NCI-H748 treated with DMSO at 0.1 percent for 48 hours (cell line): ENCODE results near the gene SCFD2.

Experiments used
- DNase-seq: peaks from one replicate; lab custom pipeline; 2025; lab: John Stamatoyannopoulos, UW

SCFD2 gene

DNA sequence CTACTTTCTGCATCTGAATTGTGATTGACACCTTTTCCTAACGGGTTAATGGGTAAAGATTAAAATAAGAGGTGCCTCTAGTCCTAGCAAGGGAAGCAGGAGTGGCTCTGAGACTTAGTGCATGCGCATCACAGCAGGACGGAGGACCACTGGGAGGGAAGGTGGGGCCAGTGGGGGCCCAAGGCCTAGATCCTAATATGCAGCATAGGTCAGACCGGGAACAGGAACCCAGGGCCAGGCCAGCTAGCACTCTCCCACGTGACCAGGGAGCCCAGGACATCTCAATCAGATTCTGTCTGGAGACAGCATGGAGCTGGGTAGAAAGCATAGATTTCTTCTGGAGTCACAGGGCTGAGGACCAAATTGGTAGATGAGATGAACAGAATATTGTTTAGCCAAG lies 448.0 kb downstream of the SCFD2 start:
- no peak for DNase-seq

DNA sequence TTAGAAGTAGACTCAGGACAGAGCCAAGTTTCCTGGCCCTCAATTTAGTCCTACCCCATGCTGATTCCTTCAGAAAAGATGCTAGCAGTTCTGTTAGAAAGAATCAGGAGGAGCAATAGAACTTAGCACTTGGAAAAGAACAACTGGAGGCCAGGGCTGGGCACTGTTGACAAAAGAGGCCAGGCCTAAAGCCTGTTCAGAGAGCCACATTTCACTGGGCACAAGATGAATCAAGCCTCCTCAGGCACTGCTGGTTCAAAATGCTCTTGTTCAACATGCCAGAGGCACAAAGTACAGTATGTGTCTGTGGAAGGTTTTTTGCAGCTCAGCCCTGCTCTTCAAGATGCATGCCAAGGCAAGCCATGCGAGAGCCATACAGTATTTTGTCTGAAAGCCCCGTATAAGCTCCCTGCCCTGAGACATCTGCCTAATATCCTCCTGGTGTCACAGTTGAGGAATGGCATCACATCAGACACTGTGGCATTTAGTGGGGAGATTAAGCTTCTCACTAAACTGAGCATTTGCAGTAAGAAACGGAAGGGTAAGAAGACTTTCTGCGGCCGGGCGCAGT lies 450.0 kb downstream of the SCFD2 start:
- no peak for DNase-seq

DNA sequence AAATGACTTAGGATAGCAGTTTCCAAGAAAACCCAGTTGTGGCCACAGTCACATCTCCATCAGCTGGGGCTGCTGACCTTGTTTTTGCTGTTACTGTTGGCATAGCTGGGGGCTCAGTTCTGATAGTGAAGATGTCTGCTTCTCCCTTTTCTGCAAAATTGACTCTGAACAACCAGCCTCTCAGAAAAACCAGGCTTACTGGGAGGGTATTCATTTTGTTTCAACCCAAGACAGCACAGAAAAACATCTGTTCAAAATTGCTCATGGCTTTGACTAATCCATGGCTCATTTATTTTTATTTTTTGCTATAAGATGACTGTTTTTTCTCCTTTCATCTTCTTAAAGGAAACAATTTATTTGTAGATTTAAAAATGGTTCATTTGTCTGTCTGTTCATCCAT lies 450.7 kb downstream of the SCFD2 start:
- DNase-seq = no peak

DNA sequence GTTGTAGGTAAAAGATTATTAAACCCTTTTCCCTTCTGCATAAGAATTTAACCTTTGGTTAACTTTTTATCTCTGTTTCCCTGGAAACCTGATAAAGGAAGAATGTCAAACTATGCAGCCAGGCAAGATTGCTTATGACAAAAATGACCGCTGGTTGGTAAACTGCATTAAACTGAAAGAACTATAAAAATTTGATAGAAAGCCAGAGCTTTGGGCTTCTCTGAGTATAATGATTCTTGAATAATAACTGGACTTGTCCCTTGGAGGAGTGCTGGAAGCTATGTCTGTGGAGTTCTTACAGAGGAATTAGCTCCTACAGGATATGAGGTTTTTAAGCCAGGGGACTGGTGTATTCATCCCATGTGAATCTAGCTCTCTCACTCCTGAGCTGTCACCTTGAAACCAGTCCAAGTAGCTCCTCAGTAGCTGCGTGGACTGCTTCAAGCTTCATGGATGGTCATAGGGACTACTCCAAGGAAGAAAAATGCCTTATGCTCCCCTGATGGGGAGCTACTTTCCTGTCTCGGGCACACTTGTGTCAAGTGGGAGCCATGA lies 451.7 kb downstream of the SCFD2 start:
- no peak for DNase-seq

- DNase-seq = no peak
Observed at GRCh38 chr4:52912608-52913007, 453.3 kb downstream of the SCFD2 start.

DNA sequence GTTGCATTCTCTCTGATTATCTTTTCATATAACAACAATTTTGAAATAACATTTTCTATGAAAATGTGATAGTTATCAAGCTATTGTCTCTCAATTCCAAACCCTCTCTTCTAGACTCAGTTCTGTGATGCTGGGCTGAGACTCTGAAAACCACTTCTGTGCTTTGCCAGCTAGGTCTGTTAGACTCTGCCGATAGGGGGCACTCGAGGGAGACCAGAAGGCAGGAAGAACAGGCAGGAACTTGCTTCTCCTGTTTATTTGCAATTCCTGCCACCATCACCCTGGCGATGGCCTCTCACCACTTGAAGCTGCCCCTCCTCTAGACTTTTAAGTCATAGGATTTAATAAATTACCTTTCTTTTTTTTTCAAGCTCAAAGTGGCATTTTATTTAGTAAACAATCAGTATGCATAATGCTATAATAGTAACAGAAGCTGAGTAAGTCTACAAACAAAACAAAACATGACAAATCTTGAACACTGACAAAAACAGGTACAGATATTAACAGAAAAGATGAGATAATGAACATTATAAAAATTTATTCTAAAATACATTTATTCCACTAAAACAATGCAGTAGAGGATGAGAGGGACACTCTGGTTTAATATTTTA lies 454.1 kb downstream of the SCFD2 start:
- DNase-seq = peak; percentile 50

DNA sequence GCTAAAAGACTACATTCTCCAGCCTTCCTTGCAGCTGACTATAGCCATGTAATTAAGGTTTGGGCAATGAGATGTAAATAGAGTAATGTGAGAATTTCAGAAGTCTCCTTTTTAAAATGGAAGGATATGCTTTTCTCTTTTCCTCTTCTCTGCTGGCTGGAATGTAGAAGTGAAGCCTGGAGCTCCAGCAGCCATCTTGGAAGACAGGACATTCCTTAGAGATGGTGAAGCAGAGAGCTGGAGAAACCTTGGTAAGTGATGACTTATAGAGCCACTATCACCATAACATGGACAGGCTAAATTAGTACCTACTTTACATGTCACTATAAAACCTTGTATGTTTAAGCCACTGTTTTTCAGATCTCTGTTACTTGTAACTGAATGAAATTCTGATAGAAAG lies 455.7 kb downstream of the SCFD2 start:
- DNase-seq = no peak

DNA sequence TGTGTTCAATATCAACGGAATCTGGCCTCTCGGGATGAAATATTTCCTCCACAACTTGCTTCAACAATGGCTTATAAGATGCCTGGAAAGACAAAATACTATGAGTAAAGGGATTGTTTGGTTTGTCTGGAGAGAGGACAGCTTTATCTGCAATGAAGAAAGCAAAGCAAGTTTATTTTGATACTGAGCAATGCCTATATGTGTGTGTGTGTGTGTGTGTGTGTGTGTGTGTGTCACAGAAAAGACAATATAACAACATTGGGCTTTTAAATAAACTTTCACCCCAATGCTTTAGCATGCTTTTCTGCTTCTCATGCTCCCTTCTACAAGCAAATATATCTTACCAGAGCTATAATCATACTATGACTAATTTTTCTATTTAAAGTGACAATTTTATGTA lies 458.4 kb downstream of the SCFD2 start:
- DNase-seq = no peak

DNA sequence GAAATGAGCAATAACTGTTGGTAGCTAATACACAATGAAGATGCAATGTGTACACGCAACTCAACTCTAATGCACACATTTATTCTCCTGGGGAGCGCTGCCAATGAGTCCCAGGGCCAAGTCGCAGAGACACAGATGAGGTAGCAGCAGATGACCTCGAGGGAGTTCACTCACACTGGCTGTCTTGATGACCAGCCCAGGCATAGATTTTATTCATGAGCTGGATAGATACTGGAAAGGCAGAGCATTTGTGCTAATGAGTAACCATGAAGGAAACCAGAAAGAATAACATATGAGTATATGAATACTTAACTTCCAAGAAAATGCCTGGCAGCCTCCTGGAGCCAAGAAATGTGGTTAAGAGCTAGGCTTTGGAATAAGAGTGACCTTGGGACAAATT lies 461.4 kb downstream of the SCFD2 start:
- no peak for DNase-seq

DNA sequence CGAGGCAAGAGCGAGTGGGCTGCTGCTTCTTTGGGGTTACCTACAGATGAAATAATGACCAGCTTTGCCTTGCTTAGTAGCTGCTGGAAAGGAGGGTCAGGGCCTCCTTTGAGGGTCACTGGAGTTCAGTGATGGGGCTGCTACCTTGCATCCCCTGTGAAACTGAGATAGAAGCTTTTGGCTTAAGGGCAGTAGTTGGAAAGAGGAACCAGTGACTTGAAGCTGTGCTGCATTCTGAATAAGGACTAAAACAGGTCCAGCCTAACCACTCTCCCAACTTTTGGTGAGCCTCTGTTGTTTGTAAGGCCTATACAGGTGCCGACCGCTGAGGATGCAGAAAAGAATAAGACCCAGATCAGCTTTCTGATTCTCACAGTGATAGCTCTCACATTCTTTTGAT lies 462.6 kb downstream of the SCFD2 start:
- no peak for DNase-seq

GRCh38 chr4:52894443-52894842 lies 471.4 kb downstream of the SCFD2 start:
- DNase-seq = no peak

DNA sequence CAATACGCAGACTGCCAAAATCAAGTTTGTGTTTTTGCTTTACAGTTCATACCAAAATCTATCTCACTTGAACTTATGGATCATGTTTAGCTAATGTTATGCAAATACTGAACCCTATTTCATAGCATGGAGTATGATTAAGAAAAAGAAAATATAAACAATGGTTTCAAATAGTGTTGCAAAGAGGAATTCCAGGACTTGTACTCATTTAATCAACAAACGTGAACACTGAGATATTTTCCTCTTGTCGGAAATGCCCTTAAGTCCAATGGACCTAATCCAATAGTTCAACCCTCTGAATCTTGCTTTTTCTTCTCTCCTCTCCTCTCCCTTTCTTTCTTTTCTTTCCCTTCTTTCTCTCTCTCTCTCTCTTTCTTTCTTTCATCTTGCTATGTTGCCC lies 473.0 kb downstream of the SCFD2 start:
- DNase-seq = no peak

GRCh38 chr4:52891743-52892142 lies 474.1 kb downstream of the SCFD2 start:
- no peak for DNase-seq

- DNase-seq = no peak
Observed at GRCh38 chr4:52890521-52890791, 475.4 kb downstream of the SCFD2 start.

DNA sequence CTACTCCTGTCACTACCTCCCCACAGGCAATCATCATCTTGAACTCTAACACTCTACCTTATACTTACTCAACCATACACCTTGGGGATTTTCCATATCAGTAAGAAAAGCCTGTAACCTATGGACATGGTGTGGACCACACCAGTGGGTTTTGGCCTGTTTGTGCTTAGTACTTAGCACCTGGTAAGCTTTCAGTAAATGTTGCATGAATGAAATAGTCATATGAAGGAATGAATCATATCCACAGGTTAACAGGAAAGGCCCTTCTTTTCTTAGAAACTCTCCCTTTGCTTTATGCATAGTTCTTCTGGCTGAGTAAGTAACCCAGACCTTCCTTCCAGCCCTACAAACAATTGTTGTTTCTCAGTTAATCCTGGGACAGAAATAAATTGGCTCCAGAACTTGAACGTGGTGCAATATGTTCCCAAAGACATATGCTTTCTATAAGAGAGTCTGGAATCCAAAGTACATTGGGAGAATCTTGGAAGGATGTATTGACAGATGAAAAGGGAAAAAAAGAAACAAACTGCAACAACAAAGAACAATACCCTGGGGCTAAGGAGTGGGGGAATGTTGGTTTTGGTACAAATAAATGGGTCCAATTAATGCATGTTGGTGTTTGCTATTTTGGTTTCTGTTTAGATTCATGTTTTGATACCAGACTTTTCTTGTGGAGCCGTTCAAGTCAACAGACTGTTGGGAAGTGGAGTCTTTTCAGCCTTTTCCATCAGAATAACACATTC lies 475.9 kb downstream of the SCFD2 start:
- DNase-seq = no peak

DNA sequence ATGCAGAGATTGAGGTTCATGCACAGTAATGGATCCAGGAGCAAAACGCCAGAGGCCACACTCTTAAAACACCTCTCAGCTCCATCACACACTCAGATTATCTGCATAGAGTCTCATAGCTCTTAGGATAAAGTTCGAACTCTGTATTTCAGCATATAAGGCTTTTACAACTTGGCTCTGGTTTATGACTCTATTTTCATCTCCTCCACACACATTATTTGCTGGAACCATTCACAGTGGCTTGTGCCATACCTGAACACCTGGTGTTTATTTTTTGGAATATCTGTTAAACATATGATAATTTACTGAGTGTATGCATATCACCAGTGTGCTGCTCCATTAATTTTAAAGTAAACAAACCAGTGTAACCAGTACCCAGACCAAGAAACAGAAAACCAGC lies 476.5 kb downstream of the SCFD2 start:
- no peak for DNase-seq

GRCh38 chr4:52884994-52885393 lies 480.9 kb downstream of the SCFD2 start:
- no peak for DNase-seq

- DNase-seq = no peak
Observed at GRCh38 chr4:52883707-52884669, 481.9 kb downstream of the SCFD2 start.

- no peak for DNase-seq
Observed at GRCh38 chr4:52883183-52883621, 482.7 kb downstream of the SCFD2 start.

DNA sequence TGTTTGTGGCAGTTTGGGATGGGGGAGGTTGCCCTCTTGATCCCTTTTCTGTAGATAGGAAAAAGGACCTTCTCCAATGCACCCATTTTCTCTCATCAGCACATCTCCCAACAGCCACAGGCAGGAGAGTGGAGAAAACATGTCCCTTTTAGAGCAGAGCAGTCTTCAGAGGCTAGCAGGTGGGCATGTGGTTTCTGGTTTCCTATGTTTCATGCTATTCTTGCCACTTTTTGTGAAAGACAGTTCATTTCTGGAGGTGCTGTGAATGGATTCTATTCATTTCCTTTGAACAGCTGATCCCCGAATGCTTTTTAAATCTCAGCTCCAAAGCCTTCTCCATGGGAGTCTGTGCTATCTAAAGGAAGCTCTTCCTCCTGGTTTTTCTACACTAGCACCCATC lies 484.9 kb downstream of the SCFD2 start:
- no peak for DNase-seq

- DNase-seq = no peak
Observed at GRCh38 chr4:52879471-52879870, 486.4 kb downstream of the SCFD2 start.

GRCh38 chr4:52877694-52878093 lies 488.2 kb downstream of the SCFD2 start:
- no peak for DNase-seq
